HCT116 (cell line): Measurements from ENCODE around the gene HHAT. TPM values are rescaled to one million over a fixed set of nuclear protein-coding genes. Genes with fewer than 3 reads are reported as not detected.

Source experiments
- ATAC-seq: fragments of 200-7000 bp; cut with Tn5 transposase; 2 replicates; pipeline ENCODE4 v1.9.1; 2020; ENCODE audit warnings: mild to moderate bottlenecking, moderate library complexity
- BruUV-seq: library from RNA; stranded (reverse); fragments of 400-500 nt; replicated peaks from 2 replicates; lab custom pipeline; 2021; lab: Mats Ljungman, UMichigan
- CTCF ChIA-PET: fragments of 300-600 bp; sonication (Branson Sonifier 250); formaldehyde crosslinking; loops from one replicate; lab custom pipeline; 2021; ENCODE audit warnings: antibody characterized with exemption; lab: Charles Lee
- POLR2A ChIA-PET: fragments of 300-600, 350-600 bp; sonication (Branson Sonifier 250); formaldehyde crosslinking; loops from one replicate; lab custom pipeline; 2021; ENCODE audit warnings: antibody characterized with exemption; lab: Charles Lee
- RAD21 ChIA-PET, 2 experiments: fragments of 300-600 bp; sonication (Branson Sonifier 250); formaldehyde crosslinking; loops; one replicate each; lab custom pipeline; 2023; ENCODE audit warnings: low total read pairs in 2 of 2; ENCODE audit not compliant: uncharacterized antibody in 2 of 2, unreplicated experiment in 2 of 2, low non-redundant PET in 1 of 2; lab: Charles Lee
- DNase-seq: peaks from one replicate; pipeline ENCODE4 v3.0.0-alpha.2; 2010; ENCODE audit warnings: low read depth, low spot score
- H2AFZ ChIP-seq: fragments of 200-600 bp; shearing (Covaris generic), sonication (generic); 2 replicates; pipeline ENCODE4 v1.6.1; 2017; ENCODE audit warnings: low read depth, mixed run types, mixed read lengths, antibody characterized with exemption, low read length; ENCODE audit not compliant: poor library complexity, severe bottlenecking
- H3K27ac ChIP-seq: 2 replicates; pipeline ENCODE4 v1.5.1; 2012; ENCODE audit warnings: low read depth, low read length
- H3K27me3 ChIP-seq: fragments of 200-600 bp; sonication (generic); 2 replicates; pipeline ENCODE4 v1.6.1; 2016; ENCODE audit warnings: mixed run types, low read length, mixed read lengths; ENCODE audit not compliant: insufficient read depth
- H3K36me3 ChIP-seq, 2 experiments: fragments of 200-500 bp in 1 of 2; fragments of 200-600 bp in 1 of 2; sonication (Bioruptor generic) in 1 of 2; sonication (generic) in 1 of 2; 2 replicates each; pipeline versions ENCODE4 v1.5.1 to v1.6.1; 2014 to 2016; ENCODE audit warnings: low read length in 2 of 2, inconsistent platforms in 1 of 2, mixed read lengths in 1 of 2, mixed run types in 1 of 2; ENCODE audit not compliant: insufficient read depth in 2 of 2, control insufficient read depth in 1 of 2
- H3K4me1 ChIP-seq, 2 experiments: fragments of 200-600 bp in 1 of 2; sonication (generic) in 1 of 2; 2 replicates each; pipeline versions ENCODE4 v1.5.1 to v1.6.1; 2012 to 2017; ENCODE audit warnings: low read length in 2 of 2, inconsistent platforms in 1 of 2, mild to moderate bottlenecking in 1 of 2, mixed read lengths in 1 of 2, mixed run types in 1 of 2, moderate library complexity in 1 of 2; ENCODE audit not compliant: insufficient read depth in 2 of 2, control insufficient read depth in 1 of 2
- H3K4me2 ChIP-seq: fragments of 200-600 bp; sonication (generic); 2 replicates; pipeline ENCODE4 v1.6.1; 2017; ENCODE audit warnings: mixed run types, low read length, mixed read lengths
- H3K4me3 ChIP-seq, 2 experiments: fragments of 200-600 bp in 1 of 2; sonication (generic) in 1 of 2; replicated peaks in 1 of 2; 2 replicates each; pipeline ENCODE4 v1.5.1; 2011 to 2016; ENCODE audit warnings: low read length in 2 of 2, control low read depth in 1 of 2, low read depth in 1 of 2, mild to moderate bottlenecking in 1 of 2, mixed read lengths in 1 of 2, mixed run types in 1 of 2
- H3K79me2 ChIP-seq: fragments of 200-600 bp; sonication (generic); 2 replicates; pipeline ENCODE4 v1.6.1; 2017; ENCODE audit warnings: mild to moderate bottlenecking, mixed run types, low read length, moderate library complexity, mixed read lengths; ENCODE audit not compliant: insufficient read depth
- H3K9ac ChIP-seq: fragments of 200-600 bp; sonication (generic); 2 replicates; pipeline ENCODE4 v1.6.1; 2016; ENCODE audit warnings: low read length, mixed read lengths
- H3K9me2 ChIP-seq: fragments of 200-600 bp; sonication (generic), shearing (Covaris generic); 2 replicates; pipeline ENCODE4 v1.6.1; 2017; ENCODE audit warnings: mixed run types, mild to moderate bottlenecking, moderate library complexity; ENCODE audit not compliant: insufficient read depth
- H3K9me3 ChIP-seq, 2 experiments: fragments of 200-500 bp in 1 of 2; fragments of 200-600 bp in 1 of 2; sonication (Bioruptor generic) in 1 of 2; sonication (generic) in 1 of 2; 2 replicates each; pipeline ENCODE4 v1.6.1; 2014 to 2017; ENCODE audit warnings: low read length in 2 of 2, mixed read lengths in 2 of 2, inconsistent platforms in 1 of 2, low read depth in 1 of 2, mild to moderate bottlenecking in 1 of 2, mixed run types in 1 of 2, moderate library complexity in 1 of 2; ENCODE audit not compliant: control insufficient read depth in 1 of 2, insufficient read depth in 1 of 2
- H4K20me1 ChIP-seq: fragments of 200-600 bp; sonication (generic), shearing (Covaris generic); 2 replicates; pipeline ENCODE4 v1.6.1; 2017; ENCODE audit warnings: mixed run types, mild to moderate bottlenecking, moderate library complexity; ENCODE audit not compliant: insufficient read depth
- CBX3 ChIP-seq: IDR thresholded peaks from 2 replicates; pipeline ENCODE4 v1.6.1; 2012; ENCODE audit warnings: low read depth
- EGR1 ChIP-seq: IDR thresholded peaks from 2 replicates; pipeline ENCODE4 v1.6.1; 2012; ENCODE audit warnings: low read depth
- ELF1 ChIP-seq: IDR thresholded peaks from 2 replicates; pipeline ENCODE4 v1.6.1; 2012; ENCODE audit warnings: low read depth, borderline replicate concordance
- POLR2A ChIP-seq: IDR thresholded peaks from 2 replicates; pipeline ENCODE4 v1.7.0; 2011; ENCODE audit warnings: borderline replicate concordance; ENCODE audit not compliant: insufficient read depth, insufficient read length; ENCODE audit errors: extremely low read depth
- RAD21 ChIP-seq: IDR thresholded peaks from 2 replicates; pipeline ENCODE4 v1.6.1; 2012; ENCODE audit warnings: low read depth, mild to moderate bottlenecking
- ZNF274 ChIP-seq: fragments of 200-500 bp; sonication (Bioruptor generic); IDR thresholded peaks from 2 replicates; pipeline ENCODE4 v1.6.1; 2014; ENCODE audit warnings: mild to moderate bottlenecking, low read depth, low read length, inconsistent platforms
- intact Hi-C: fragments of 100-400 bp; cut with micrococcal nuclease; formaldehyde crosslinking; loops from 2 replicates; pipeline ENCODE4 v1.10.0; 2022
- total RNA-seq: library from RNA; stranded (reverse); gene quantifications from one replicate; pipeline ENCODE4 v1.2.1, GENCODE V29; 2021; ENCODE audit not compliant: unreplicated experiment
- TF ChIP-seq, protein P1 (sequence below), 3 experiments: fragments of 200-600 bp in 1 of 3; sonication (generic) in 1 of 3; IDR thresholded peaks in 2 of 3; conservative IDR thresholded peaks in 1 of 3; 2 replicates each; pipeline ENCODE4 v1.5.1; 2012 to 2017; ENCODE audit warnings: low read depth in 2 of 3, low read length in 2 of 3, antibody characterized with exemption in 1 of 3, borderline replicate concordance in 1 of 3, control low read depth in 1 of 3, mild to moderate bottlenecking in 1 of 3, mixed read lengths in 1 of 3, mixed run types in 1 of 3, moderate library complexity in 1 of 3; ENCODE audit not compliant: insufficient read depth in 1 of 3
- TF ChIP-seq, protein P2 (sequence below): IDR thresholded peaks from 2 replicates; pipeline ENCODE4 v1.6.1; 2012

Gene HHAT
- total RNA-seq, 1 experiment from 2014 or later: 2.7 TPM

DNA sequence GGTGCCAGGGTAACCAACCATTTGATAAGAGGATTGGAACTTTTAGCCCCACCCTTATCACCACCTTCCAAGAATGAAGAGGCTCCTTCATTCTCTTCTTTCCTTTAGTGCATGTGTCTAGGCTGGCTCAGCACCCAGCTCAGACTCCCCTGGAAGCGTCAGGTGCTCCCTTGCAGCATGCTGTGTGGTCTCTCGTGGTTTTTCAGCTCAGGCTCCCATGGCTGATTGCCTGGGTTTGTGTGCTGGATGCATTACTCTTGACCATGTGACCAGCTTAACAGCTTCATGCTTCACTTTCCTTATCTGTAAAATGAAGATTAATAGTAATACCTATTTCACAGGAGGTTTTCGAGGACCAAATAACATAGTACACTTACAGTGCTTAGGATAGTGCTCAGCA, 198.4 kb downstream of the HHAT start:
- Histone ChIP-seq H3K27ac (no peak overlapping the region), H3K9me3 (no peaks in the 10 kb centered on the region), H3K4me2 (no peak overlapping the region), H2AFZ (no peak overlapping the region)
- intact Hi-C loops: no loop called here
- no peak for ATAC-seq
- CTCF ChIA-PET: no interaction called here
- TF ChIP-seq RAD21 (no peak), EGR1 (no peak), POLR2A (no peak)
- TF ChIP-seq, protein P1, sequence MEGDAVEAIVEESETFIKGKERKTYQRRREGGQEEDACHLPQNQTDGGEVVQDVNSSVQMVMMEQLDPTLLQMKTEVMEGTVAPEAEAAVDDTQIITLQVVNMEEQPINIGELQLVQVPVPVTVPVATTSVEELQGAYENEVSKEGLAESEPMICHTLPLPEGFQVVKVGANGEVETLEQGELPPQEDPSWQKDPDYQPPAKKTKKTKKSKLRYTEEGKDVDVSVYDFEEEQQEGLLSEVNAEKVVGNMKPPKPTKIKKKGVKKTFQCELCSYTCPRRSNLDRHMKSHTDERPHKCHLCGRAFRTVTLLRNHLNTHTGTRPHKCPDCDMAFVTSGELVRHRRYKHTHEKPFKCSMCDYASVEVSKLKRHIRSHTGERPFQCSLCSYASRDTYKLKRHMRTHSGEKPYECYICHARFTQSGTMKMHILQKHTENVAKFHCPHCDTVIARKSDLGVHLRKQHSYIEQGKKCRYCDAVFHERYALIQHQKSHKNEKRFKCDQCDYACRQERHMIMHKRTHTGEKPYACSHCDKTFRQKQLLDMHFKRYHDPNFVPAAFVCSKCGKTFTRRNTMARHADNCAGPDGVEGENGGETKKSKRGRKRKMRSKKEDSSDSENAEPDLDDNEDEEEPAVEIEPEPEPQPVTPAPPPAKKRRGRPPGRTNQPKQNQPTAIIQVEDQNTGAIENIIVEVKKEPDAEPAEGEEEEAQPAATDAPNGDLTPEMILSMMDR (IDR thresholded peaks at IDR 0.05 in 2 of 3, conservative IDR thresholded peaks at IDR 0.05 in 1 of 3; ENCODE audit: borderline replicate concordance in 1 of 3, insufficient read depth in 1 of 3, low read depth in 2 of 3, low read length in 2 of 3): no peak
- TF ChIP-seq, all 23 proteins: peak for 0
- Histone ChIP-seq H3K4me1 (no peaks in the 10 kb centered on the region), H3K36me3 (no peaks in the 10 kb centered on the region), H3K9ac (no peak overlapping the region), H3K79me2 (no peaks in the 10 kb centered on the region), H3K9me2 (no peaks in the 10 kb centered on the region), H3K4me3 (no peak overlapping the region), H4K20me1 (no peaks in the 10 kb centered on the region), H3K27me3 (peaks cover 13% of the 10 kb centered on the region)
- no peak for DNase-seq
- BruUV-seq: no TSS peak
- POLR2A ChIA-PET: no interaction called here
- RAD21 ChIA-PET: no interaction called here

DNA sequence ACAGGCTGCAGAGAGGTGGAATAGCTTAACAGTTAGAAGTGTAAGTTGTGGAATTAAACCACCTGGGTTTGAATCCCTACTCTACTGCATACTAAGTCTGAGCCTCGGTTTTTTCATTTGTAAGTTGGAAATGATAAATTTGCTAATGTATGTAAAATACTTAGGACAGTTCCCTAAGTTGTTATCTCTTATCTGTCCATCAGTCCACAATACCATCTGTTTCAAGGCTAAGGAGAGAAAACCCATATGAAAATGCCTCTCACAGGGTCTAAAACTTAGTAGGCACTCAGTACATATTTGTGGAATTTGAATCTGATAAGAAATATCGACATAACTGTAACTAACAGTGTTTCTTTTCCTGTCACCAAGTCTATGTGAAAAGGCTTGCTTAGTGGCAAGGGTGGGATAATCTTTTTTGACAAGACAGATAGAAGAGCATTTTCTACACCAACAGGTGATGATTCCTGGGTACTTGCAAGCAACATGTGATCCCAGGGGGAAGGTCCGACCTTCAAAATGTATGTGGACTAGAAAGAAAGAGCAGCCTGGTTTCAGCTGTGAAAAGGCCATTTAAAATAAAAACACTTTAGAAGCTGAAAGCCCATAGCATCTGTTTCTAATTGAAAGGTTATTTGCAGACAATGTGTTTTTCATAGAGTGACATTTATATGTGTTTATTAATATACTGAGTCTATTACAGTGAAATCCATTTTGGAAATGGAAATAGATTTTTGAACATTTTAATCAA, 202.9 kb downstream of the HHAT start:
- no peaks in the 10 kb centered on the region for H3K9me2 ChIP-seq
- peaks cover 22% of the 10 kb centered on the region for H3K27me3 ChIP-seq
- ChIA-PET POLR2A (no interaction called here), RAD21 (no interaction called here), CTCF (no interaction called here)
- no peaks in the 10 kb centered on the region for H3K36me3 ChIP-seq
- H4K20me1 ChIP-seq: no peaks in the 10 kb centered on the region
- H3K79me2 ChIP-seq: no peaks in the 10 kb centered on the region
- no peak for ATAC-seq
- intact Hi-C loops: no loop called here
- no peak for DNase-seq
- no peak overlapping the region for H2AFZ ChIP-seq
- no peak overlapping the region for H3K27ac ChIP-seq
- no peak overlapping the region for H3K9ac ChIP-seq
- BruUV-seq: no TSS peak
- H3K9me3 ChIP-seq: no peaks in the 10 kb centered on the region
- no peak overlapping the region for H3K4me2 ChIP-seq
- no peak overlapping the region for H3K4me3 ChIP-seq
- TF ChIP-seq, protein P2, sequence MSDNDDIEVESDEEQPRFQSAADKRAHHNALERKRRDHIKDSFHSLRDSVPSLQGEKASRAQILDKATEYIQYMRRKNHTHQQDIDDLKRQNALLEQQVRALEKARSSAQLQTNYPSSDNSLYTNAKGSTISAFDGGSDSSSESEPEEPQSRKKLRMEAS: no peak
- TF ChIP-seq ELF1: no peak
- TF ChIP-seq ZNF274: no peak
- no peak for TF ChIP-seq CBX3
- no peaks in the 10 kb centered on the region for H3K4me1 ChIP-seq
